22Rv1 (cell line): ENCODE measurements around the gene ARID3A.

ENCODE experiments used
- CTCF ChIP-seq: fragments of 450-650 bp; IDR thresholded peaks from 2 replicates; pipeline ENCODE4 v1.5.1; 2017; ENCODE audit warnings: mild to moderate bottlenecking
- ZFX ChIP-seq: fragments of 450-650 bp; IDR thresholded peaks from 2 replicates; pipeline ENCODE4 v1.6.1; 2017; ENCODE audit warnings: antibody characterized with exemption, borderline replicate concordance

GRCh38 chr19:1009041-1009980 is 83.5 kb downstream of the ARID3A start:
- no peak for TF ChIP-seq CTCF
- no peak for TF ChIP-seq ZFX
